GM18498 (cell line): ENCODE measurements around the gene DDX31.

Source experiments
- ATAC-seq: cut with Tn5 transposase; IDR thresholded peaks from one replicate; pipeline ENCODE4 v1.9.1; 2021; ENCODE audit warnings: mild to moderate bottlenecking, moderate library complexity; ENCODE audit not compliant: unreplicated experiment

Gene DDX31

DNA sequence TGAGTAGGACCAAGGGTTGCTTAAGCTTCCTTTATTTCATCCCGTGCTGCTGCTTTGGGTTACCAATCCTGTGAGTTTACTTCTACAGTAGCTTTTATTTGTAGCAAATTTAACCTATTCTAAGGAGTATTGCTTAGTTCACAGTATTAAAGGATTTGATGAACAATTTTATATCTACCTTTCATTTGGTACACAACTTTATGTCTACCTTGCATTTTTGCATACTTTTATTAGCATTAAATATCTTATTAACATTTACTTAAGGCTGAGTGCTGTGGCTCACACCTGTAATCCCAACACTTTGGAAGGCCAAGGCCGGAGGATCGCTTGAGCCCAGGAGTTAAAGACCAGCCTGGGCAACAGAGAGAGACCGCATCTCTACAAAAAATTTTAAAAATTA lies 4.7 kb upstream of the DDX31 start:
- no peak for ATAC-seq

DNA sequence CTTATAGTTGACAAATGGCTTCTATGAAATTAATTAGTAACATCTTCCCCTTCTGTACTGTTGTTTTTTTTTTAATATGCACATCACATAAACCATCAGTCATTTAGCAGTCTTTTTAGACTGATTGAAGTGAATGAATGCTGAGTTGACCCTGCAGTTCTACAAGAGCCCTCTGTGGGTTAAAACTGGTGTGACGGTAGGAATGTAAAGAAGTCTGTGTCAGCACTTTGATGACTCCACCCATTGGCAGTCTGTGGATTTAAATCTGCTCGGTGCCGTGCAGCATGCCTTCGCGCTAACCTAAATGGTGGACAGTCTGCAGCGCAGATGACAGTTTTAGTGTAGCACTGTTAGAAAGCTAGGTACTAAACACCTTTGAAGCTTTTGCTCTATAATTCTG lies 3.6 kb upstream of the DDX31 start:
- no peak for ATAC-seq

DNA sequence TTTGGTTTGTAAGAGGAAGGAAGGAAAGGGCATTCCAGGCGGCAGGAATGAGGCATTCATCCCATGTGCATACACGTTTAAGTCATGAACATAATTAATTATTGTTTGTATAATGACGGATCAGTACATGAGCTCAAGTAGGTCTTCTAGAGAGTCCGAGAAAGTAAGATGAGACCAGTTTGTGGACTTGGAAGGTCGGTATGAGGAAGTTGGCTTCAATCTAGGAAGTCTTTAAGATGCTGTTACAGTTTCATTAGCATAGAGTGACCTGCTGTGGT lies 2.6 kb upstream of the DDX31 start:
- ATAC-seq, result no peak

DNA sequence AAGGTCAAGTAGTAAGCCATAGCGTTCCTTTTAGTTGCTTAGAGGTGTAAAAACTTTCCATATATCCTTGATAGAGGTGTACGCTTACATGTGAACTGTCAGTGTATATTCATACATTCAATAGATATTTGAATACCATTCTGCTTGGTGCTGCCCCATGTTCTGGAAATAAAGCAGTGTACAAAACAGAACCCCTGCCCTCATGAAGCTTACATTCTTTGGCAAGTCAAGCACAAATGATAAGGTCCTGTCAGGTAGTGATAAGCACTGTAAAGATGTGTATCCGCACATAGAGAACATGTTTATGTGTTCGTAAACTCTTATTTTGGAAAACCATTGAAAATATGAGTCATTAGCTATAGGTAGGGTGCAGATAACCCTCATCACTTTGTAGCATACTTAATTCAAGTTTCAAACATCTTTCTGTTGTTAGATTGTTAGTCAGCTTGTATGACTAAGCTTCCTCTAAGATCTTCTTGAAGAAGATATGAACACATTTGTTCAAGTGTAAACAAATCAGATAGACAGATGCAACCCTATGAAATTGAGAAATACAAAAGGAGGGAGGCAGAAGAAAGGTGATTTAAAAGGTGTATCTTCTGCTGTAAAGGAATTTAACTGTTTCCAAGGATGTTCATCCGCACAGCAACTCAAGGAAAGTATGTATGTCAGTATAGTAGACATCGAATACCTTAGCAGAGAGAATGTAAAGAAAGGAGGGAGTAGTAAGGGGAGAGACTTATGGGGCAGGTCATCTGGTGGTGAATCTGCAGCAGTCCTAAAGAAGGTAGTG lies 2.0 kb upstream of the DDX31 start:
- no peak for ATAC-seq

DNA sequence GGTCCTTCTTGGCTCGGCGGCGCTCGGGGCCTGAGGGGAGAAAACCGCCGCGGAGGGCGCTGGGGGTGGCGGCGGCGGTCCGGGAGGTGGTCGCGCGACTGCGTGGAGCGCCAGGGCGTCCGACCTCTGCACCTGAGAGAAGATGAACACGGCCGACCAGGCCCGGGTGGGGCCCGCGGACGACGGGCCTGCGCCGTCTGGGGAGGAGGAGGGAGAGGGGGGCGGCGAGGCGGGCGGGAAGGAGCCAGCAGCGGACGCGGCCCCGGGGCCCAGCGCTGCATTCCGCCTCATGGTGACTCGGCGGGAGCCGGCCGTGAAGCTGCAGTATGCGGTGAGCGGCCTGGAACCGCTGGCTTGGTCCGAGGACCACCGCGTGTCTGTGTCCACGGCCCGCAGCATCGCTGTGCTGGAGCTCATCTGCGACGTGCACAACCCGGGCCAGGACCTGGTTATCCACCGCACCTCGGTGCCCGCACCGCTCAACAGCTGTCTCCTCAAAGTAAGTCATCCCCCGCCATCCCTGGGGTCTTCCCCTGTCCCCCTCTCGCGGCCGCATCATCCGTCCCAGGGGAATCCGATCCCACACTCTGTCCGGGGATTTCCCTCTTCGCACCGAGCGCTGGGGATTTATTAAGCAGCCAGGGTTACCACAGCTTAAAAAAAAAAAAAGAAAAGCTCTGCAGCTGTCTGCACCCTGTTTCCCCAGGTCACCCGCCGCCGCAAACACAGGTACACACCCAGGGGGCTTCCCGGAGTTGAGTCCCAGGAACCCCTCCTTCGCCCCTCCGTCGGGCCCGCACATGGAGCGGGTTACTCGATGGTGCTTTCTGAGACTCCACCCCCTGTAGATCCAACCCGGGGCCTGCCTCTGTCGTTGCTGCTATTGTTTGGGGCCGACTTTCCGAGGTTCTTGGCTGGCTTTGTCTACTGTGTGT lies 941 bp upstream of the DDX31 start, which contains the start of gene GTF3C4:
TSS of gene GTF3C4 (plus strand) at position 8 of the 935 bp plus-strand sequence. CDS start at position 143, 135 bp downstream.
- peak; percentile 33 for ATAC-seq

DNA sequence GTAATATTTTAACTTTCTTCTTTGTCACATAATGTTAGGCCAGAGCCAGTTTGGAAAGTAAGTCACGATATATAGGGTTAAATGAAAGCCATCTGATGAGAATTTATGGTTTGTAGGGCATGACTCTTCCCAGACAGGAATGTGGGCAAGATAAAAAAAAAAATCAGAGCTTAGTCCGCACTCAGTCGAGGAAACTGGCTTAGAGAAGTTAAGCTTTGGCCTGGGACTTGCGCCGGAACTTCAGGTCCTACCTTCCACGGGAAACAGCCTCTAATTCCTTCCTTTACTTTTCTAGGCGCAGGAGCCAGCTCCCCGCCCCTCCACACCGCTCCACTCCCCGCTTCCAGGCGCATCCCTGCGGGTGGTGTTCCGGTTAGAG lies 475 bp downstream of the DDX31 start:
- ATAC-seq, result no peak

DNA sequence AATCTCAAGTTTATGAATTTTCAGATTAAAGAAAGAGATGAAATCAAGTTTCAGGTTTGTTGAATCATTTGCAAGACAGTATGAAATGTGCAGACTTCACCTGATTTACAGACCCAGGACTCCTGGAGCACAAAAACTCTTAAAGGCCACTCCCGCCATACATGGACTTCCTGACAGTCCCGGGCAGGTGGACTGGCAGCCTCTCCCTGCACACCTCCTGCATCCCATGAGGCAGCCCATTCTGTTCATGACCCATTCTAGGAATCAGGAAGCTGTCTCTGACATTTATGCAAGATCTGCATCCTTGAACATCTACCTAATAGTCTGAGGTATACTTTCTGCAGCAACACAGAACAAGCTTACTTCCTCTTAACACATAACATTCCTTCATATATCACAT lies 5.9 kb downstream of the DDX31 start:
- no peak for ATAC-seq

DNA sequence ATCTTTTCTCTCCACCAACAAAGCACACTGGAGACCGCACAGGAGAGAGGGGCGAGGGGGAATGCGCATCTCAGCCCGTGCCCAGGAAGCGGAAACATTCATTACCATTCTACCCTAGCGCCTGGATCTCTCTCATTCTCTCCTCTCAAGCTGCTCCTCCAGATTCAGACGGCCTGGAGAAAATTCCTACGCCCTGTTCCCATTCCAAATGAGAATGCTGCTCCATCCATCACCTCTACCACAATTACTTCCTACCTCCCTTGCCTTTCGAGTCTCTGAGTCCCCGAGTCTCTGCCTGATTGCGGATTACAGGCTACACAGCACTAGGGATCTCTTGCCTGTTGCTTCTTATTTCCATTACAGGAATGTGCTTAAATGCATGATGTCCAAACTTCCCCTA lies 6.7 kb downstream of the DDX31 start:
- no peak for ATAC-seq

DNA sequence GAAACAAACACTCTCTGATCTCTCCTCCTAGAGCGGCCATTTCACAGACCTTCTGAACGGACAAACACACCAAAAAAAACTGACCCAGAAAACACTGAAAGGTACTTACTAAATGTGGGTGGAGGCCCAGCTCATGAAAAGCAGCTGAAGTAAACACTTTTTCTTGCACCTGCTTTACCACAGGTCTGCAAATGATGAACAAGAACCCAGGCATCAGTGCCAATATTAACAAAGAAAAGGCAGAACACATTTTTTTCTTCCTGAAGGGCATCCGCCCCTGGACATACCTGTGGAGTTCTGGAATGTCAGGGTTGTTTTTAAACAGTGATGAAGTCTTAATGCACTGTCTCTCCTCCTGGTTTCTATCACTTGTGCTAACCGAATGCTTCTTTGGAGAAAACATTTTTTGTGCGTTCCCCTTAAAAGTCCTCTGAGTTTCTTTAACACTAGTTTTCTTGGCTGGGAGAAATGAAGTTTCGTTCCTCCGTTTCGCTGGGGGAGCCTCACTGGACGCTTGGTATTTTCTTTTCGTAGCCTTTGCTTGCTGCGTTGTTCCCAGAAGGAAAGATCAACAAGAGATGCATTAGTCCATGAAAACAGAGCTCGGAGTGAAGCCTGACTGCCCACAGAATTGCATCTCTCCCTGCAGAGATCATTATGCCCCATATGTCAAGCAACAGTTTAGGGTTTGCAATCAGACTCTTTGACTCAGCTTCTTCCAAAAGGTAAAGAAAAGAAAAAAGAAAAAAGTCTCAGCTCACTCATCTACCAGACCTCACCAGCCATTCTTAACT lies 7.4 kb downstream of the DDX31 start:
- no peak for ATAC-seq

DNA sequence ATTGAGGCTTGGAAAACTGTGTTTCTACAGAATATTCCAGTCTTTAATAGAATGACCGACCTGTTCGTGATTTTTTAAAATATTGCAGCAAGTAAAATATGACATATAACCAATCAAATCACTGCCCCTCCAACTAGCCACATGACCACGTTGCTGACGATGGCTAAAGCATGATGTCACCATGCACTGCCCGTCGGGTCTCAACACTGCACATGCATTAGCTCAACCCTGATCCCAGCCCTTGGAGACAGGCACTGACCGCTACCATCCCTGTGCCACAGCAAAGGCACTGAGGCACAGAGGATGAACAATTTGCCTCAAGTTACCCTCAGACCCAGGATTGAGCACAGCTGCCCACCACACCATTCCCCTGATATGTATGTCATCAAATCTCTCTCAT lies 13.5 kb downstream of the DDX31 start:
- no peak for ATAC-seq

DNA sequence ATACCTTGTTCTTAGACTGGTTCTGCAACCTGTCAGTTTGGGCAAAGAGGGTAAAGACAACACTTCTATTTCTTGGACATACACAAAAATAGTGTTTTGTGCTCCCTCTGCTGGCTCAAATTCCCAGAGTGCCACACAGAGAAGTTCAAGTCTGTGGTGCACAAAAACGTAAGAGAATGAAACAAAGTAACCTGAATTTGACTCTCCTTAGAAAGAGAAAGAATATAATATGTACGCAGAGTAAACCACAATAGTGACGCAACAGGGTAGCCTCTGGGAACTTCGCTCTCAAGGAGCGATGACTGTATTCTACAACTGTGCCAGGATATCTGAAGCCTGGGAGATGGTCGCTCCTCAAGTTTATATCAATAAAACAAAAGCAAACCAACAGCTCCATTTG lies 18.5 kb downstream of the DDX31 start:
- ATAC-seq, result no peak

DNA sequence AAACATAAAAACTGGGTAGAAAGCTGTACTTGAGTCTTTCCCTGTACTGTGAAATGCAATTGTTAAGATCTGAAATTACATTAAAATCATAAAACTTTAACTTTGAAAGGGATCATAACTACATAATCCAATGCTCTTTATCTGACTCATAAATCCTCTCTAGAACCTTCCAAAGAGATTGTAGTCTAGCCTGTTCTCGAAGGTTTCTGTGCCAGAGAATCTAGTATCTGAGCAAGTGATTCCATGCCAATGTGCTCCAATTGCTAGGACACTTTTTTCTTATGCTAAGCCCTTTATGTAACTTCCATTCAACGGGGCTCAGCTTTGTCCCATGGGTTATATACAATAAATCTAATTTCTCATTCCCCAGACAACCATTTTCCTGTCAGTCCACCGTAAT lies 21.1 kb downstream of the DDX31 start:
- ATAC-seq, result no peak

DNA sequence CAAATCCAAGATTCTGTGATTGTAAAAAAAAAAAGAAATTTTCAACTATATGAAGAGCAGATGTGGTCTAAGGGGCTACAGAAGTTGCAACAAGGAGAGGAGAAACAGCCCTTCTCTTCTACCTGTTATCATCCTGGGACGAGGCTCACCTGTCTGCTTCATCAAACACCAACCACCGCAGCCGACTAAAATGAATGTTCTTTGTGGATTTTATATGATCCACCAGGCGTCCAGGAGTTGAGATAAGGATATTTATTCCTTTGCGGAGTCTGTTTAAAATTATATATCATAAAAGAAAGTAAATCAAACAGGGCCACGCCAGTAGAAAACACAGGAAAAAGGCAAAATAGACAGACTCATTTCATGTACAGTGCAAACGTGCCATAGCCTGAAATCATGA lies 21.5 kb downstream of the DDX31 start:
- no peak for ATAC-seq

DNA sequence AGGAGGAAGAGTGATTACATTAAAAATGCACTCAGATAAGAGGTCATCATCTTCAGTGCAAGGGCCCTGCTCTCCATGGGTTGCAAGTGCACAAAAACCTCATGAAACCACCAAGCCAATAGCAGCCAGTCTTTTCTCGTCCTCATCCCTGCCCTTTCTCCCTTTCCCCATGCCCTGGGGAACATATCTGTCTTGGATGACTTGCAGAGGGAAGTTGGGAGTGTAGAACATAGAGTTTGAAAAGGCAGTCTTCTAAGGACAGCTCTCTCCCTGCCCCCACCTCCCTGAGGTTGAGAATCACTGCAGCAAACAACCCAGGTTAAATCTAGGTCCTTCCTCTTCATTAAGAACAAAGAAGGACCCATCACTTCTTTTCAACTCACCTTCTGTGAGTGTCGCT lies 22.0 kb downstream of the DDX31 start:
- ATAC-seq, result no peak

DNA sequence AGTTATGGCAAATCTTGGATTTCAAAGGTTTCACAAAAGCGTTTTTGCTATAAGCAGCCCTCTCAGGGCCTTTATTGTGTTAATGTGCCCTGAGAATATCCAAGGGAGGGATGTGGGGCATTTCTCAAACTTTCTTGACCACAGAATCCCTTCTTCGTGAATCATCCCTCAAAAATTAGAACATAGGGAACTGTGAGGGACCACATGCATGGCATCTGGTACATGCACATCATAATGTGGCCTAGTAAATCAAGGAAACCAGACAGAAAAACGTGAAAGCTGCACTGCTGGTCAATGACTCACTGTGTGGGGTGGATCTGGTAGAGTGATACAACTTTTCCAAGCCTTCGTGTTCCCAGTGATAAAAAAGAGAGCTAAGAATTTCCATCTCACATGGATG lies 22.4 kb downstream of the DDX31 start:
- ATAC-seq, result no peak

DNA sequence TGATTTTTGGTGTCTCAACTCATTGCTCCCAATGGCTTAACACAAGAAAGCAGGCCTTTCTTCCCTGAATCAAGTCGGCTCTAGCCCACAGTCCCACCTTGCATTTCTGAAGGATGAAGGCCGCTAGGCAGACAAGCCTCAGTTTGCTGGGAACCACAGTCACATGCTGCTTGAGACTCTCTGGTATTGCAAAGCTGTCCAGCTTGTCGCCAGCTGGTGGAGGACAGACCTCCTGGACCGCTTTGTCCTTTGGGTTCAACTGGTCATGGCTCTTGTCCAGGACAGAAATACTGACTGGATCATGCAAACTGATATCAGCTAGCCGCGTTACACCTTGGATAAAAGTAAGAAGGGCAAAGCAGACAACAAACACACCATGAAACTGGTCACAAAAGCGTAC lies 23.1 kb downstream of the DDX31 start:
- ATAC-seq, result no peak

DNA sequence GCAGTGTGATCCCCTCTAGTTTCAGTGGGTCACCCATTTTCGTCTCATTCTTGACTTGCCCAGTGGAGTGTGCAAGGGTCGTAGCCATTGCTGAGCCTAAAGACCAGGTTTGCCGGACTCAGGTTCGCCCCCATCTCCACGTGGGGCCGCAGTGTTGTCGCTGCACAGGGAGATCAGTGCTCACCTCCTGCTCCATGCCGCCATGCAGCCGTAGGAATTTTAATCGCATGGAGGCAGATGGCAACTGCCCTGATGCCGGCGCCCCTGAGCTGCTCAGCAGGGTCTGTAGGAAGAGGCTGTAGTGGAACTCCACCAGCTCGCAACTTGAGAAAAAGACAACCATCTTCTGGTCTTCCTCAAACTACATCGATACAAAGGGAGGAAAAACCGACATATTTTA lies 24.1 kb downstream of the DDX31 start:
- no peak for ATAC-seq

DNA sequence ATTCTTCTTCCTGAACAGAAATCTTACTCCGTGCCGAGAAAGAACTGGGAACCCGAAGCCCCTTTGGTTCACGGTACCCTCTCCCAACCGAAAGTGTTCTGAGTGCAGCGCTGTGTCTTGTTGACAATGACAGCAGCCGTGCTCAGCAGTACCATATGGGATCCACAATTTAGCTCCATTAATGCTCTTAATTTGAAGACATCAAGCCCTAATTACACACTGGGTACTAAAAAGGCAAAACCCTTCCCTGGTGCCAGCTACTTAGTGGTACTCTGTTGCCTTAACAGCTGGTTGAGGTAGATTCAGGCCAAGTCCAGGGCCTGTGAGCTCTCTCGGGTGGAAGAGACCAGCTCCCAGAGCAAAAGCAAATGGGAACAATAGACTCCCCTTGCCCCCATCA lies 24.5 kb downstream of the DDX31 start:
- no peak for ATAC-seq

DNA sequence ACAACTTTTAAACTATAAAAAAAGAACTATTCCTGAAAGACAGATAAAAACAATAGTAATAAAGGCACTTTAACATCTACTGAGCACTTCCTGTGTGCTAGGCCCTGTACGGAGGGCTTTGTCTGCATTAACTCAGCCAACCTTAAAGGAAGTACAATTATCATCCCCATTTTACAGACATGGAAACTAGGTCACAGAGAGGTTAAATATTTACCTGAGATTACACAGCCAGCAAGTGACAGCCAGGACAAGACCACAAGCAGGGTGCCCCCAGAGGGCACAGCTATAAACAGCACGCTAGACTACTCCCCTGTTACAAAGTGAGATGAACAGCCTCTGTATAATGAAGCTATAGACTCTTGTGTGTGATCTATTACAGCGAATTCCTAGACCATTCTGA lies 25.5 kb downstream of the DDX31 start:
- no peak for ATAC-seq

DNA sequence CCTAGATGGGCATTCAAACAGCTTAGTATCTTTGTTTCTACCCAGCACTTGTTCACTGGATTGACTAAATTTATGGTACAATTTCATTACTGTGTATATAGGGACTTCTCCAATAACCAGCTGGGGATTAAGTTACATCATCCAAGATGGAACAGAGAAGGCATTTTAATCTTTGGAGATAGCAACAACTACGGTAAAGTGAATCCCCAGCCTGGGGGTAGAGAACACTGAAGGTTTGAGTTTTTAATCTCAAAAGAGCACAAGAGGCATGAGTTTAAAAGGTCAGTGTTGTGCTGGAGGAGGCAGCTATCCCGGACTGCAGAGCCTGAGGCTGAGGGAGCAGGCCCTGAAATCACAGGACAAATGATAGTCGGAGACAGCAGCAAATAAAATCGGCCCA lies 28.6 kb downstream of the DDX31 start:
- no peak for ATAC-seq

DNA sequence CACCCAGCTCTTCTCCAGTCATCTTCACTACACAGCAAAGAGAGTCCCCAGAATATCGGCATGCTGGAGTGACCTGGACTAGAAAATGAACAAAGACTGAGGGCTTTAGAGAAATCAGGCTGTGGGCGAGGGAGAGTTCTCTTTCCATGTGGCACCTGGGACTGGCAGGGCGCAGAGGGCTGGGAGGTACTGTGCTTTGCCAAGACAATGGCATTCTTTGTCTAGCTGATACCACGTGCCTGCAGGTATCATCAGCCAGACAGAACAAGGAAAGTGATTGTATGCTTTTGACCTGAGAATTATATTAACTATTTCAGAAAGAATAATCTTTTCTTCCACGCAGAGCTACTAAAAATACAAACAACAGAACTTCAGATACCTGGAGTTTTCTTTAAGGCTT lies 30.5 kb downstream of the DDX31 start:
- no peak for ATAC-seq

DNA sequence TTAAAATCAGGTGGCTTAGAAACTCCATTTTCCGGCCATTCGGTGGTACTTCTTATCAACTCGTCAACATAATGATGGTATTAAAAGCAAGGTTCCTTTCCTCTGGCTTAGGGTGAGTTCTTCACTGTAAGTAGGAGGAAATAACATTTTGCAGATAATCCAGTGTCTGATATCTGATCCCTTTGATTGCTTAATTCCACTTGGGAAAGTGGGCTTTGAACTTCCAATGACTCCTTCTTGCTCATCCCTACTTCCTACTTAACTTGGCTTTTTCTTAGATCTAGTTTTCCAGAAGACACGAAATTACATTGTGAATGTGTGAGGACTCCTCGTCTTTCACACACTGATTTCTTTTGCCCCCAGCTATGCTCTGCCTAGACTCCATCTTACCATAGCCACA lies 31.5 kb downstream of the DDX31 start:
- no peak for ATAC-seq
